ENCODE results near the gene NT5C1A.

NT5C1A gene

DNA sequence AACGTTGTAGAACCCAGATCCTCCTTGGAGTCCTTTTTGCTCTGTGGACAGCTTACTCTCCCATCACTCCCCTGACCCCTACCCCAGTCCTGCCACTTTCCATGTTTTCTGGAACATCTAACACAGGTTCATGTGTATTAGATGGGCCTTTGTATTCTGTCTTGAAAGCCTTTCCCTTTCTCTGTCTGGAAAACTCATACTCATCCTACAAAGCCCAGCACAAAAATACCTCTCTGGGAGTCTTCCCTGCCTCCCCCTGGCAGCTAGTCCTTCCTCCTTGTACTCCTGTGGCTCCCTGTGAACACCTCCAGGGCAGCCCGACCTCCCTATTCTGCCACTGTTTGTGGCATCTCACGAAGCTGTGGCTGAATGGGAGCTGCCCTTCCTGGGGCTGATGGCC, 24.7 kb downstream of the NT5C1A start:
- H3K27ac ChIP-seq = no peak overlapping the region
- no peak for TF ChIP-seq ZFX (IDR thresholded peaks at IDR 0.05; ENCODE audit: borderline replicate concordance)
- TF ChIP-seq, protein P1, sequence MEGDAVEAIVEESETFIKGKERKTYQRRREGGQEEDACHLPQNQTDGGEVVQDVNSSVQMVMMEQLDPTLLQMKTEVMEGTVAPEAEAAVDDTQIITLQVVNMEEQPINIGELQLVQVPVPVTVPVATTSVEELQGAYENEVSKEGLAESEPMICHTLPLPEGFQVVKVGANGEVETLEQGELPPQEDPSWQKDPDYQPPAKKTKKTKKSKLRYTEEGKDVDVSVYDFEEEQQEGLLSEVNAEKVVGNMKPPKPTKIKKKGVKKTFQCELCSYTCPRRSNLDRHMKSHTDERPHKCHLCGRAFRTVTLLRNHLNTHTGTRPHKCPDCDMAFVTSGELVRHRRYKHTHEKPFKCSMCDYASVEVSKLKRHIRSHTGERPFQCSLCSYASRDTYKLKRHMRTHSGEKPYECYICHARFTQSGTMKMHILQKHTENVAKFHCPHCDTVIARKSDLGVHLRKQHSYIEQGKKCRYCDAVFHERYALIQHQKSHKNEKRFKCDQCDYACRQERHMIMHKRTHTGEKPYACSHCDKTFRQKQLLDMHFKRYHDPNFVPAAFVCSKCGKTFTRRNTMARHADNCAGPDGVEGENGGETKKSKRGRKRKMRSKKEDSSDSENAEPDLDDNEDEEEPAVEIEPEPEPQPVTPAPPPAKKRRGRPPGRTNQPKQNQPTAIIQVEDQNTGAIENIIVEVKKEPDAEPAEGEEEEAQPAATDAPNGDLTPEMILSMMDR (IDR thresholded peaks at IDR 0.05) = no peak

- TF ChIP-seq, protein P1 (IDR thresholded peaks at IDR 0.05) = no peak
- TF ChIP-seq ZFX (IDR thresholded peaks at IDR 0.05; ENCODE audit: borderline replicate concordance) = no peak
- H3K27ac ChIP-seq = no peak overlapping the region
Observed at GRCh38 chr1:39646232-39647081, 25.4 kb downstream of the NT5C1A start.

GRCh38 chr1:39645411-39646043, 26.4 kb downstream of the NT5C1A start:
- TF ChIP-seq ZFX (IDR thresholded peaks at IDR 0.05; ENCODE audit: borderline replicate concordance) = no peak
- TF ChIP-seq, protein P1 (IDR thresholded peaks at IDR 0.05) = no peak
- H3K27ac ChIP-seq = no peak overlapping the region

DNA sequence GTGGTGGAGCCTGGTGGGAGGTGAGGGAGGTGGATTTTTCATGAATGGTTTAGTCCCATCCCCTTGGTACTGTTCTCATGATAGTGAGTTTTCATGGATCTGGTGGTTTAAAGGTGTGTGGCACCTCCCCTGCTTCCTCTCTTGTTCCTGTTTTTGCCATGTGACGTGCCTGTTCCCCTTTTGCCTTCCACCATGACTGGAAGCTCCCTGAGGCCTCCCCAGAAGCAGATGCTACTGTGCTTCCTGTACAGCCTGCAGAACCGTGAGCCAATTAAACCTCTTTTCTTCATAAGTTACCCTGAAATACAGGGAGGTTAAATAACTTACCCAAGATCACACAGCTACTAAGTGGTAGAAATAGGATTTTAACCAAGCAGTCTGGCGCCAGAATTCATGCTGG, 28.2 kb downstream of the NT5C1A start:
- no peak overlapping the region for H3K27ac ChIP-seq

DNA sequence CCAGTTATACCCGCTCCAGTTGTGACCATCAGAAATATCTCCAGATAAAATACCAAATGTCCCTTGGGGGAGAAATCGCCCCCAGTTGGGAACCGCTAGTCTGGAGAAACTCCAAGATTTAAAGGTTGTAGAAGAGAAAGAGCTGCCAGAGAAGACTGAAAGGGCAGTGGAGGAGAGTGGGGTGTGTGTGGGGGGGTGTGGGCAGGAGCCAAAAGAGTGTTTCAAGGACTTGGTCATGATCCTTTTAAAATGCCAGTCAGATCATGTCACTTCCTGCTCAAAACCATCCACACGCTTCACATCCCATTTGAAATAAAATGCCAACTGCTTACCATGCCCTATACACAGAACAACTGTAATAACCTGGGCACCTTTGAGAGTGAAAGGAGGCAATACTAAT, 29.1 kb downstream of the NT5C1A start:
- TF ChIP-seq ZFX (IDR thresholded peaks at IDR 0.05; ENCODE audit: borderline replicate concordance) = no peak
- TF ChIP-seq, protein P1 (IDR thresholded peaks at IDR 0.05) = no peak
- no peak overlapping the region for H3K27ac ChIP-seq

More for the DNA sequence above, 28.2 kb downstream of the NT5C1A start:
- no peak for TF ChIP-seq ZFX (IDR thresholded peaks at IDR 0.05; ENCODE audit: borderline replicate concordance)
- TF ChIP-seq, protein P1 (IDR thresholded peaks at IDR 0.05) = no peak

- TF ChIP-seq ZFX (IDR thresholded peaks at IDR 0.05; ENCODE audit: borderline replicate concordance) = no peak
- TF ChIP-seq, protein P1 (IDR thresholded peaks at IDR 0.05) = no peak
- no peak overlapping the region for H3K27ac ChIP-seq
Observed at GRCh38 chr1:39640861-39641260, 31.0 kb downstream of the NT5C1A start.

All from 22Rv1 (cell line).